Fibroblast of villous mesenchyme (primary cell): ENCODE data around the gene GNB1. TPM values are rescaled to one million over a fixed set of nuclear protein-coding genes. Genes with fewer than 3 reads are reported as not detected.

Source experiments
- DNase-seq: peaks from one replicate; pipeline ENCODE4 v3.0.0-alpha.2; 2010; ENCODE audit warnings: low read depth
- H3K4me3 ChIP-seq: 2 replicates; pipeline ENCODE4 v1.5.1; 2011; ENCODE audit warnings: low read depth, mild to moderate bottlenecking, low read length
- total RNA-seq: library from RNA; depleted of rRNA; stranded (reverse); fragments of >200 nt; gene quantifications from 2 replicates; pipeline ENCODE4 v1.2.3, GENCODE V29; 2012
- TF ChIP-seq, protein P1 (sequence below): IDR thresholded peaks from 2 replicates; pipeline ENCODE4 v1.5.1; 2012; ENCODE audit warnings: low read depth, mild to moderate bottlenecking, low read length; ENCODE audit not compliant: insufficient read depth

Gene GNB1
- total RNA-seq, 1 donor = 124 TPM

- no peak for DNase-seq
- no peak overlapping the region for H3K4me3 ChIP-seq
- TF ChIP-seq, protein P1, sequence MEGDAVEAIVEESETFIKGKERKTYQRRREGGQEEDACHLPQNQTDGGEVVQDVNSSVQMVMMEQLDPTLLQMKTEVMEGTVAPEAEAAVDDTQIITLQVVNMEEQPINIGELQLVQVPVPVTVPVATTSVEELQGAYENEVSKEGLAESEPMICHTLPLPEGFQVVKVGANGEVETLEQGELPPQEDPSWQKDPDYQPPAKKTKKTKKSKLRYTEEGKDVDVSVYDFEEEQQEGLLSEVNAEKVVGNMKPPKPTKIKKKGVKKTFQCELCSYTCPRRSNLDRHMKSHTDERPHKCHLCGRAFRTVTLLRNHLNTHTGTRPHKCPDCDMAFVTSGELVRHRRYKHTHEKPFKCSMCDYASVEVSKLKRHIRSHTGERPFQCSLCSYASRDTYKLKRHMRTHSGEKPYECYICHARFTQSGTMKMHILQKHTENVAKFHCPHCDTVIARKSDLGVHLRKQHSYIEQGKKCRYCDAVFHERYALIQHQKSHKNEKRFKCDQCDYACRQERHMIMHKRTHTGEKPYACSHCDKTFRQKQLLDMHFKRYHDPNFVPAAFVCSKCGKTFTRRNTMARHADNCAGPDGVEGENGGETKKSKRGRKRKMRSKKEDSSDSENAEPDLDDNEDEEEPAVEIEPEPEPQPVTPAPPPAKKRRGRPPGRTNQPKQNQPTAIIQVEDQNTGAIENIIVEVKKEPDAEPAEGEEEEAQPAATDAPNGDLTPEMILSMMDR = no peak
These were observed 31.7 kb upstream of the GNB1 start for GRCh38 chr1:1922702-1922955.

DNA sequence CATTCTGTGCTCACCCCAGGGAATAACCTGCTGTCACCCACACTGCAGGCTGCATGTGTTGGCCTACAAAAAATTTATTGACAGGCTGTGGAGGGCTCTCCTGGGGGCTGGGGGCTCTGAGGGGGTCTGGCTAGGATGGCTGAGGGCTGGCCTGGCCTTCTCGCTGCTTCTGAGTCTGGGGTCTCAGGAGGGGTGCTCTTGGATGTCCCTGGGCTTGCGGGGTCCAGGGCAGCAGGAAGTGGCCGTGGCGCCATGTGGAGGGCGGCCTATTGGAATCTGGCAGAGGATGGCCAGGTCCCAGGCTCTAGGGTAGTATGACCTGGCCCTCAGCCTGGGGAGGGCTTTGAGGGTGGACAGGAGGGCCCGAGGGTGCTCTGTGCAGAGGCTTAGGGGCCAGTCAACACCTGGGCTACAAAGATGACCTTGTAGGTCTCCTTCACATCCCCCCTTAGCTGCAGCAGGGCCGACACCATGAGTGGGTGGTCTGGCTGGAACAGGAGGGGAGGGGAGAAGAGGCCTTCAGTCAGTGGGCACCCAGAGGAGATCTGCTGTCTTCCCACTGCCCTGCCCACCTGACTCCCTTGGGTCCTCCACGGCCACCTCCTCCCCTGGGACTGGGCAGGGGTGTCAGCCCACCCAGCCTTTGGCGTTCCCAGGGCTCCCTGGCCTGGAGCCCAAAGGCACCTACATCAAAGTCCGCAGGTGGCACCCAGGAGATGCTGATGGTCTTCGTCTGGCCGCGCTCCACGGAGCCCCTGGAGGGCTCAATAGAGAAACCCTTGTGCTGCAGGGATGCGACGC, 31.2 kb upstream of the GNB1 start:
- no peak for DNase-seq

GRCh38 chr1:1921459-1921862, 30.6 kb upstream of the GNB1 start:
- DNase-seq = no peak
- TF ChIP-seq, protein P1 = no peak
- H3K4me3 ChIP-seq = no peak overlapping the region

More for the DNA sequence above, 31.2 kb upstream of the GNB1 start:
- H3K4me3 ChIP-seq = no peak overlapping the region
- TF ChIP-seq, protein P1 = no peak

- DNase-seq = no peak
- no peak overlapping the region for H3K4me3 ChIP-seq
- TF ChIP-seq, protein P1 = no peak
These were observed 29.9 kb upstream of the GNB1 start for GRCh38 chr1:1920608-1921458.

DNA sequence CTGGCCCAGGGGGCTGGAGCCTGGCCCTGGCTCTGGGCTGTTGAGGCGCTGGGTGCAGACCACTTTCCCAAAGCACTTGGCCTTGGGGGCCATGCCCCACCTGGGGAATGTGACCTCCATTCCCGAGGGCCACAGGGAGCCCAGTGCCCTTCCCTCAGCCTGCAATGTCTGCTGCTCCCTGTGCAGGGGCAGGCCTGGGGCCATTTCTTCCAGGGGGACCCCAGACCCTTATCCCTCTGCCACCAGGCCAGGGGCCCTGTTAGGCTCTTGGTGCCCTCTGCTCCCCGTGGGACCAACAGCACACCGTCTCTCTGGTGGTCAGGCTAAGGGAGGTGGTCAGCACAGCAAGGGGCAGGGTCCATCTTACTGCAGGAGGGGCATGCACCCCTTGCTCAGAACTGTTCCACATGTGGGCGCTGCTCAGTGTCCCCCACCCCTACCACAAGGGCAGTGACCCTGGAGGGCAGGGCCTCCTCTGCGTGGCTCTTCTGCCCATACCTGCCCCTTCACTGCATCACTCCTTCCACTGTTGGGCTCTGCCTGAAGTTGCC, 29.2 kb upstream of the GNB1 start:
- TF ChIP-seq, protein P1 = no peak
- DNase-seq = no peak
- H3K4me3 ChIP-seq = no peak overlapping the region

- H3K4me3 ChIP-seq = peak overlapping the region; percentile 57
- TF ChIP-seq, protein P1 = no peak
- peak; percentile 98 for DNase-seq
These were observed 28.6 kb upstream of the GNB1 start for GRCh38 chr1:1919304-1920056.
